ENCODE measurements around the gene CAGE1.

The CAGE1 gene

GRCh38 chr6:7389451-7390225 lies at the start of gene CAGE1, which contains the start of gene RIOK1:
CAGE1 (minus strand) TSS chr6:7389742; CDS start chr6:7387173, 2,569 bp downstream.
RIOK1 (plus strand) TSS chr6:7389808; CDS start chr6:7390003, 195 bp downstream.
- DNase-seq, result peak; percentile 73

- no peak for DNase-seq
Observed at GRCh38 chr6:7439228-7439627, 49.7 kb upstream of the CAGE1 start.

GRCh38 chr6:7438011-7438410 lies 48.5 kb upstream of the CAGE1 start:
- no peak for DNase-seq

- no peak for DNase-seq
Observed at GRCh38 chr6:7434672-7435071, 45.1 kb upstream of the CAGE1 start.

GRCh38 chr6:7433121-7433617 lies 43.6 kb upstream of the CAGE1 start:
- peak; percentile 42 for DNase-seq

GRCh38 chr6:7432391-7433120 lies 43.0 kb upstream of the CAGE1 start:
- no peak for DNase-seq

GRCh38 chr6:7431674-7432390 lies 42.3 kb upstream of the CAGE1 start:
- peak; percentile 14 for DNase-seq

- DNase-seq, result no peak
Observed at GRCh38 chr6:7431313-7431673, 41.8 kb upstream of the CAGE1 start.

- DNase-seq, result no peak
Observed at GRCh38 chr6:7426447-7427169, 37.1 kb upstream of the CAGE1 start.

- no peak for DNase-seq
Observed at GRCh38 chr6:7425808-7426190, 36.3 kb upstream of the CAGE1 start.

GRCh38 chr6:7424967-7425807 lies 35.6 kb upstream of the CAGE1 start:
- peak; percentile 62 for DNase-seq

- no peak for DNase-seq
Observed at GRCh38 chr6:7424058-7424457, 34.5 kb upstream of the CAGE1 start.

GRCh38 chr6:7421066-7421465 lies 31.5 kb upstream of the CAGE1 start:
- no peak for DNase-seq

GRCh38 chr6:7419065-7419464 lies 29.5 kb upstream of the CAGE1 start:
- DNase-seq, result no peak

- DNase-seq, result no peak
Observed at GRCh38 chr6:7418238-7418905, 28.8 kb upstream of the CAGE1 start.

GRCh38 chr6:7417684-7418083 lies 28.1 kb upstream of the CAGE1 start:
- DNase-seq, result no peak

- DNase-seq, result no peak
Observed at GRCh38 chr6:7414811-7415210, 25.3 kb upstream of the CAGE1 start.

- no peak for DNase-seq
Observed at GRCh38 chr6:7413151-7413823, 23.7 kb upstream of the CAGE1 start.

GRCh38 chr6:7411328-7411727 lies 21.8 kb upstream of the CAGE1 start:
- no peak for DNase-seq

GRCh38 chr6:7410851-7411250 lies 21.3 kb upstream of the CAGE1 start:
- no peak for DNase-seq

GRCh38 chr6:7409740-7410139 lies 20.2 kb upstream of the CAGE1 start:
- no peak for DNase-seq
